Colon (tissue), 2 donors: Measurements from ENCODE around the gene ATXN7L1.

Experiments used
- FAIRE-seq: peaks from 2 replicates; lab custom pipeline; 2012; peaks lifted over from hg19 to GRCh38; lab: Jason Lieb, UNC
- donor health status: control.
- donor health status: control.

Gene ATXN7L1

GRCh38 chr7:105674200-105674920, 202.0 kb downstream of the ATXN7L1 start:
- FAIRE-seq: no peak

GRCh38 chr7:105673367-105674084, 202.9 kb downstream of the ATXN7L1 start:
- FAIRE-seq: no peak

- FAIRE-seq: no peak
These were observed 203.6 kb downstream of the ATXN7L1 start for GRCh38 chr7:105672801-105673200.

- FAIRE-seq: no peak
These were observed 210.1 kb downstream of the ATXN7L1 start for GRCh38 chr7:105666324-105666723.

- FAIRE-seq: no peak
These were observed 210.7 kb downstream of the ATXN7L1 start for GRCh38 chr7:105665684-105666083.

- no peak for FAIRE-seq
These were observed 211.4 kb downstream of the ATXN7L1 start for GRCh38 chr7:105664816-105665525.

GRCh38 chr7:105662998-105663397, 213.4 kb downstream of the ATXN7L1 start:
- FAIRE-seq: no peak

GRCh38 chr7:105661625-105662024, 214.8 kb downstream of the ATXN7L1 start:
- no peak for FAIRE-seq

- no peak for FAIRE-seq
These were observed 219.4 kb downstream of the ATXN7L1 start for GRCh38 chr7:105656922-105657521.

GRCh38 chr7:105655500-105656380, 220.7 kb downstream of the ATXN7L1 start:
- no peak for FAIRE-seq

- no peak for FAIRE-seq
These were observed 221.3 kb downstream of the ATXN7L1 start for GRCh38 chr7:105655067-105655466.

- no peak for FAIRE-seq
These were observed 222.2 kb downstream of the ATXN7L1 start for GRCh38 chr7:105654095-105654686.

- no peak for FAIRE-seq
These were observed 222.9 kb downstream of the ATXN7L1 start for GRCh38 chr7:105653441-105654005.

- FAIRE-seq: no peak
These were observed 223.9 kb downstream of the ATXN7L1 start for GRCh38 chr7:105652359-105652993.

- no peak for FAIRE-seq
These were observed 224.6 kb downstream of the ATXN7L1 start for GRCh38 chr7:105651798-105652197.

GRCh38 chr7:105650382-105650970, 225.9 kb downstream of the ATXN7L1 start:
- FAIRE-seq: no peak

- no peak for FAIRE-seq
These were observed 226.5 kb downstream of the ATXN7L1 start for GRCh38 chr7:105649727-105650381.

GRCh38 chr7:105648561-105649401, 227.6 kb downstream of the ATXN7L1 start:
- no peak for FAIRE-seq
